GM20431 (cell line): ENCODE measurements around the gene TMEM183A.

Source experiments
- in situ Hi-C: fragments of 300-500 bp; cut with MseI, MboI; formaldehyde crosslinking; loops from one replicate; pipeline ENCODE4 v1.15.0; 2020; ENCODE audit warnings: low sequenced_read_pairs; ENCODE audit not compliant: unreplicated experiment

Gene TMEM183A

DNA sequence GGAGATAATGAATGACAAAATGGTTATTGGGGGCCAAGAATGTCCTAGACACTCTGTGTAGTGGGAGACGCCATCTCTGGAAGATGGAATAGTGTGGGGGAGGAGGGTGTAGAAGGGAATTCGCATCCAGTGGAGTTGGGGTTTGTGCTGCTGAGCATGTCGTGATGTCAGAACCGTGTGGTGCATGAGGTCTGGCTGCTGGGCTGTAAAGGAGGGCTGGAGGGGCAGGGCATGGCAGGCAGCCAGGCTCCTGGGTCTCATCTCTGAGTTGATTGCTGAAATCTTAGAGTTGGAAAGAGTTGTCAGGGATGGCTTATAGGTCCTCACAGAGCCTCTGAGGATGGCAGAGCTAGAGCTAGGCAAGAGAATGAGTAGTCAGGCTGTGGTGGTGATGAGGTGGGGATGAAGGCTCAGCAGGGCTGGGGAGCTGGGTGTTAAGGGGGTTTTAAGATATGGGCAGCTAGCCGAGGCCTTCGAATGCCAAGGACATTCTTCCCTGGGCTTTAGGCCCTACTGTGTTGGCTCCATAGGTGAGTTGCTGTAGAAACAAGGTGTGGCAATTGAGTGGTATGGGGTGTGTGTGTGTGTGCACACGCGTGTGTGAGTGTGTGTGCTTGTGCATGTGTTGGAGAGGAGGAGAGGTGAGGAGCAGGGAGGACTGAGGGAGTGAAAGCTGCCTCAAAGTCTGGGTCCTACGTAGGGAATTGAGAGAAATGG lies 21.1 kb downstream of the TMEM183A start:
- in situ Hi-C loops: no loop called here

GRCh38 chr1:203028784-203029553 lies 21.8 kb downstream of the TMEM183A start:
- in situ Hi-C loops: no loop called here

- in situ Hi-C loops: no loop called here
These were observed 24.3 kb downstream of the TMEM183A start for GRCh38 chr1:203031467-203031866.

DNA sequence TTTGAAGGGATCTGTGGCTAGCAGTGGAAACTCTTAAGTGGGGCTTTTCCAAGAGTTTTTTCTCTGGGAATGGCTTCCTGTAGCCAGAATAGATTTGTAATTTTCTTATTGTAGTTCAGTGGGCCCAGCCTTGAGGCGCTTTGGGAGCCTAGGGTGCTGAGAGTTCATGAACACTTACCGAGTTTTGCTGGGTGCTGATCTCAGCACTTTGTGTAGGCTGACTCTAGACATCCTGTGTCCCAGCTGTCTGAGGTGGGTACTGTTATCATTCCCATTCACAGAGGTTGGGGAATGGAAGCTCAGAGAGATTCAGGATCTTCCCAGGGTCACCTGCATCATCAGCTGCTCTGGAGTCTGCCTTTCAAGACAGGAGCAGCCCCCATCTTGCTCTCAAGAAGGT lies 26.1 kb downstream of the TMEM183A start:
- in situ Hi-C loops: no loop called here

DNA sequence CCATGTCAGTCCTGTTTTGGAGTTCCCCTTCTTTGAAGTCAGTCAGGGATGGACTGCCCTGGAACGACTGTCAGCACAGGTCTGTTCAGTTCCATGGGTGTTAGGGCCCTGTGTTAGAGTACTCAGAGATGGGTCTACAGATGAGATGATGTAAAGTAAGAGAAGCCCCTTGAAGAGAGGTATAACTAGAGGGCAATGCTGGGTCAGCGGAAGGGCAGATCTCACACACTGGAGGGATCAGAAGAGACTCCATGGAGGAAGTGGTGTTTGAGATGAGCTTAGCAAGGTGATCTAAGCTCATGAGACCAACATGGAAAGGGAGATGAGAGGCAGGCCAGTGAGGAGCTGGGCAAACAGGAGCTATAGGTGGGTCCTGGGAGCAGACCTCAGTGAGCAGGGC lies 26.7 kb downstream of the TMEM183A start:
- in situ Hi-C loops: no loop called here

GRCh38 chr1:203034422-203035110 lies 27.4 kb downstream of the TMEM183A start:
- in situ Hi-C loops: no loop called here

DNA sequence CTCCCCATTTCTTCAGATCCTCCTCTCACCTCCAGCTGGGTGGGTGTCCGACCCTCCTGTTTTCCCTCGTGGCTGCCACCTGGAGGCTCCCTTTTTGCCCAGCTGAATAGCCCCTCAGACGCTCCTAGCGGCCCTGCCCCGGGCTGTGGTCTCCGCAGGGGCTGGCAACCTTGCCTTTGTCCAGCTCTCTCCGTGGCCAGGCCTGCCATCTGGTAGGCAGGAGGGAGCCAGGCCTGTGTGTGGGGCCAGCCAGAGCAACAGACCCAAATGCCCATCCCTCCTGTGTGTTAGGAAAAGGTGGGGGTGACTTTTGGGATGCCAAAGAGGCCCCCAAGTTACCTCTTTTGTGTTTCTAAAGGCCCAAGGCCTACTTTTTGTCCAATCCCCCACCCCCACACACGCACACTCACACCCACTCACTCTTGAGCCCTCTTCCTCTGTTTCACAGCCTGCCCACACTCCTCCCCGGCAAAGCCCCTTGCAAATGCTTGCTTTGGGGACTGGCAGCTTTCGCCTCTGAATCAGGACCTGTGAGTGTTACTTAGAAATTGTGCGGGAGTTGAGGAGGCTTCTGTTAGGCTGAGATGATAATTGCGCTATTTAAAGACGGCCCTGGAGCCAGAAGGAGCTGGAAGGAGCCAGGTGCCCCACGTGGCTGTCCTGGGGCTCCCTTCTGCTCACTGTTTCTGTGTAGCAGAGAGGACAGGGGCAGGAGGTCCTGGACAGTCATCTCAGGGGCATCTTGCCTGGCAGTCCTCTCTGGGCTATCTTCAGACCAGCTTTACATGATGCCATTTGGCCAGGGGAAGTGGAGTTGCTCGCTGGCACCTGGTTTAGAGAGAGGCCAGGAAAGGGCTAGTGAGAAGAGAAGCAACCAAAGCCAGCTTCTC lies 28.2 kb downstream of the TMEM183A start:
- in situ Hi-C loops: no loop called here

DNA sequence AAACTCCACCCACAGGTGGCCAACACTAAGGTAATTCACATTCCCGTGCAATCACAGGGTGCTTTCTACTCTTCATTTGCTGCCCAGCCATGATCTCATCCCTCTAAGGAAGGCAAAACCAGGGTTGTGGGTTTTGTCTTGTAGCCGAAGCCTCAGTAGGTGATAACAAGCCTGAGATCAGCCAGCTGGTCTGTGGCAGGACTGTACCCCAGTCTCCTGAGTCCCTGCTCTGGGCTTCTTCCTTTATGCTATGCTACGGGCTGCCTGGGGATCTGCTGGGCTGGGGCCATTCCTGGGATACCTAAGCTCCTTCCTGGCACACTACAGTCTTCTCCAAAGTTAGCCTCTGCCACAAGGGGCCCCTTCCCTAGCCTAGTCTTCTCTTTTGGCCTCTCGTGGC lies 29.0 kb downstream of the TMEM183A start:
- in situ Hi-C loops: no loop called here

DNA sequence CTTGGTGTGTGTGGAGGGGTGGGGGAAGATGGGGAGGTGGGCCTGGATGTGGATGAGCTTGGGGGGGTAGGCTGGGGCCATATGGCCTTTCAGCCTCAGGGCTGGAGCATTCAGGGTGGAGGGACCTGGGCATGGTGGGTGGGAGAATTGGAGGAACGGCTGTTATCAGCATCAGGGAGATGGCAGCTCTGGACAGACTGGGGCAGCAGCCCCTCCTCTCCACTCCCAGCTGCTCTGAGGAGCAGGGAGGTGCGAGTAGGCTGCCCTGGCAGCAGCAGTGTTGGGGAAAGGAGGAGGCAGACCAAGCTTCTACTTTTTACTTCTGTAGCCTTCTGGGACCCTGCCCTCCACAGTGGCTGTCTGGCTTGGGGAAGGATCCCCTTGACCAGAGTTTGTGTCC lies 29.4 kb downstream of the TMEM183A start:
- in situ Hi-C loops: no loop called here

GRCh38 chr1:203037509-203038190 lies 30.5 kb downstream of the TMEM183A start:
- in situ Hi-C loops: no loop called here

GRCh38 chr1:203038217-203038741 lies 31.1 kb downstream of the TMEM183A start:
- in situ Hi-C loops: no loop called here

GRCh38 chr1:203038891-203039608 lies 31.9 kb downstream of the TMEM183A start:
- in situ Hi-C loops: no loop called here

DNA sequence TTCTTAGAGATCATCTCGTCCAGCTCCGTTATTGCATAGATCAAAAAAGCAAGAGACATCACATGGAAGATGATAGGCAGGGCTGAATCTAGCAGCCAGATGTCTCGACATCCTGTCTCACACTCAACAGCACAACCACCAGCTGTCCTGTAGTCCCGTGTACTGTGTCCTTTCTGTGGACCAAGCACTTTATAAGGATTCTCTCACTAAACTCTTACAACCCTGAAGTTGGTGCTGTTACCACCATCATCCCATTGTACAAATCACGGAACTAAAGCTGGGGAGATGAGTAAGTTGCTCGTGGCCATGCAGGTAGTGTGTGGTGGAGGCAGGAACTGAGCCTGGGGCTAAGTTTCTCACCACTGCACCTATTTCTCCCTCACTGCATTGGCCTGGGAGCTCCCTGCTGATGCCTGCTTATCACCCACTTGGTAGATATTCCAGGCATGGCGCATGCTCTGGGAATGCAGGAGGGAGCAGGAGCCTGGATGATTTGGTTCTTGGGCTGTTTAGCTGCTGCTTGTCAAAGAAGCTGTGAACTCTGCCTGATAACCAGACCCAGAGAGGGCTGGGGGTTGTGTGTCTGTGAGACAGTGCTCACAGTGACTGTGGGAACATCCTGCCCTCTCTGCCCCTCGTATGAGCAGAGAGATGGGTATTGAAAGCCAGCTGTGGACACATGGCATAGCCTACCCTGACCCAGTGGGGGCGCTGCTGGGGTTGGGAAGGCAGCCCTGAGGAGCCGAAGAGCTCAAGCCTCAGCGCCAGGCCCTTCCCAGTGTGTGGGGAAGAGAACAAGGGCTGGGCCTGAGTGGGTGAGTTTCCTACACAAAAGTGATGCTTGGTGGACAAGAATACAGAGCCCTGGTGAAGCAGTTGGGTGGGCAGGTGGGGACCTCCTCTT lies 32.7 kb downstream of the TMEM183A start:
- in situ Hi-C loops: loop anchor here (10.0 kb wide), 1 partner anchor 175 kb away; no protein-coding TSS in a partner anchor

DNA sequence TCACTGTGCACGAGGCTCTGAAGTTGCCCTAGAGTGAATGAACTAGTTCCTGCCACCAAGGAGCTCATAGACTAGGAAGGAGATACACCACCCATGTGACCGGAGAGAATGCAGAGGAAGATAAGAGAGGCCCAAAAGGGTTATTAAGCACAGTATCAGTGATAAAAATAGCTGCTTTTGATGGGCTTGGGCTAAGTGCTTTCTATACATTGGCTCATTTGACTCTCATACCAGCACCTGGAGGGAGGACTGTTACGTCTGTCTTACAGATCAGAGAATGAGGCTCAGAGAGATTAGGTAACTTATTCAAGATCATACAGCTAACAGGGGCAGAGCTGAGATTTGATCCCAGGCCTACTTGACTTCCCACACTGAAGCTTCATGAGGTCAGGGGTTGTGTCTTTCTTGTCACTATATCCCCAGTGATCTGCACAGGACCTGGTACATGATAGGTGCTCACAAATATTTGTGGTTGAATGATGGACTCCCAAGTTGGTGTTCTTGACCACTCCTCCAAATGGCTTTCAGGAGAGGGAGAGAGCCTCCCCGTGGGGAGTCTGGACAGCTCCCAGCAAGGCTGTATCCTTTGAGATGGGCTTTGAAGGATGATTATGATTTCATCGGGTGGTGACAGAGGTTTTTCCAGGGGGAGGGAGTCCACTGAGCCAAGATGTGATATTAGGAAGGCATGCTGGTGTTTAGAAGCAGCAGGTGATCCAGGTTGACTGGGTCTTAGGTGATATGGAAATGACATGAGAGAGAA lies 33.5 kb downstream of the TMEM183A start:
- in situ Hi-C loops: loop anchor here (10.0 kb wide), 1 partner anchor 174 kb away; no protein-coding TSS in a partner anchor

DNA sequence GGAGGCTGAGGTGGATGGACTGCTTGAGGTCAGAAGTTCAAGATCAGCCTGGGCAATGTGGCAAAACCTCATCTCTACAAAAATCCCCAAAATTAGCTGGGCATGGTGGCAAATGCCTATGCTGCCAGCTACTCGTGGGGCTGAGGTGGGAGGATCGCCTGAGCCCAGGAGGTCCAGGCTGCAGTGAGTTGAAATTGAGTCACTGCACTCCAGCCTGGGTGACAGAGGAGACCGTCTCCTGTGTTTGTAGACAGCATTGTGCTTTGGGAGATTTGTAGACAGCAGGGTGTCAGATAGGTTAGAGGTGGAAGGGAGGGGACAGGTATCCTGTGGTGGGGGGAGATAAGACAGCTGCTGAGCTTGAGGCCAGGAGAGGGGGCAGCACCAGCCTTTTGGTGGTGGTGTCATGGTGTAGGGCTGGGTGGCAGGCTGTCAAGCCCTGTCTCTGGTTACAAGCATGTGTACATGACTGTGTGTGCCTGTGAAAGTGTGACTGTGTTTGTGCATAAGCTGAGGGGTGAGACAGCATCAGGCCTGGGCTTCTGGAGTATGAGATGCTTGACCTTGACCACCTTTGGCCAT lies 34.3 kb downstream of the TMEM183A start:
- in situ Hi-C loops: loop anchor here (10.0 kb wide), 1 partner anchor 173 kb away; no protein-coding TSS in a partner anchor

- in situ Hi-C loops: loop anchor here (10.0 kb wide), 1 partner anchor 171 kb away; no protein-coding TSS in a partner anchor
These were observed 36.8 kb downstream of the TMEM183A start for GRCh38 chr1:203043830-203044545.
